IMR-90 (cell line): ENCODE data around the gene FBXO34. TPM values are rescaled to one million over a fixed set of nuclear protein-coding genes. Genes with fewer than 3 reads are reported as not detected.

Experiments
- ATAC-seq: fragments of 200-7000 bp; cut with Tn5 transposase; 2 replicates; pipeline ENCODE4 v1.9.1; 2020; ENCODE audit warnings: low read depth, mild to moderate bottlenecking, moderate library complexity
- BruUV-seq: library from RNA; stranded (reverse); fragments of 400-500 nt; replicated peaks from 2 replicates; lab custom pipeline; 2021; lab: Mats Ljungman, UMichigan
- CTCF ChIA-PET: fragments of 300-600 bp; formaldehyde crosslinking; extraction: SDS; loops from one replicate; lab custom pipeline; 2021; ENCODE audit warnings: antibody characterized with exemption; lab: Yijun Ruan, JAX
- POLR2A ChIA-PET: fragments of 300-600 bp; sonication (Branson Sonifier 250); formaldehyde crosslinking; loops from one replicate; lab custom pipeline; 2022; ENCODE audit warnings: antibody characterized with exemption; ENCODE audit not compliant: unreplicated experiment; lab: Charles Lee
- DNase-seq: peaks from one replicate; pipeline ENCODE4 v3.0.0; 2013
- H2AFZ ChIP-seq: replicated peaks from 2 replicates; pipeline ENCODE3; 2013; ENCODE audit warnings: low read length, mild to moderate bottlenecking; ENCODE audit not compliant: poor library complexity
- H2AK5ac ChIP-seq: 2 replicates; pipeline ENCODE4 v1.6.1; 2013; ENCODE audit warnings: low read depth, low read length, inconsistent platforms
- H2AK9ac ChIP-seq: replicated peaks from 2 replicates; pipeline ENCODE3; 2013; ENCODE audit warnings: mild to moderate bottlenecking, low read depth, low read length, moderate library complexity; ENCODE audit not compliant: poor library complexity
- H2BK120ac ChIP-seq: 2 replicates; pipeline ENCODE4 v1.6.1; 2013; ENCODE audit warnings: low read depth, low read length, inconsistent platforms
- H2BK15ac ChIP-seq: 3 replicates; pipeline ENCODE4 v1.6.1; 2013; ENCODE audit warnings: low read depth, low read length, inconsistent platforms
- H2BK20ac ChIP-seq: 2 replicates; pipeline ENCODE4 v1.6.1; 2013; ENCODE audit warnings: low read depth, mild to moderate bottlenecking, inconsistent platforms, low read length, moderate library complexity
- H2BK5ac ChIP-seq: 2 replicates; pipeline ENCODE4 v1.6.1; 2013; ENCODE audit warnings: mild to moderate bottlenecking, low read depth, low read length, inconsistent platforms; ENCODE audit not compliant: poor library complexity, severe bottlenecking
- H3K14ac ChIP-seq: replicated peaks from 2 replicates; pipeline ENCODE4 v1.6.1; 2013; ENCODE audit warnings: low read depth, low read length, inconsistent platforms
- H3K18ac ChIP-seq: 2 replicates; pipeline ENCODE4 v1.6.1; 2013; ENCODE audit warnings: low read depth, low read length, control low read depth
- H3K23ac ChIP-seq: 2 replicates; pipeline ENCODE4 v1.6.1; 2013; ENCODE audit warnings: low read depth, low read length, inconsistent platforms
- H3K27ac ChIP-seq: 2 replicates; pipeline ENCODE4 v1.5.1; 2013; ENCODE audit warnings: mild to moderate bottlenecking, control low read depth, low read length; ENCODE audit not compliant: insufficient read depth
- H3K27me3 ChIP-seq: 2 replicates; pipeline ENCODE4 v1.6.1; 2013; ENCODE audit warnings: low read length; ENCODE audit not compliant: control insufficient read depth, insufficient read depth
- H3K36me3 ChIP-seq: 2 replicates; pipeline ENCODE4 v1.6.1; 2013; ENCODE audit warnings: low read length, mixed read lengths; ENCODE audit not compliant: control insufficient read depth, insufficient read depth
- H3K4ac ChIP-seq: 2 replicates; pipeline ENCODE4 v1.6.1; 2013; ENCODE audit warnings: low read depth, low read length, inconsistent platforms
- H3K4me1 ChIP-seq: 2 replicates; pipeline ENCODE4 v1.6.1; 2013; ENCODE audit warnings: low read length, mixed read lengths; ENCODE audit not compliant: control insufficient read depth, insufficient read depth
- H3K4me2 ChIP-seq: 2 replicates; pipeline ENCODE4 v1.6.1; 2013; ENCODE audit warnings: low read depth, mild to moderate bottlenecking, control low read depth, low read length, moderate library complexity
- H3K4me3 ChIP-seq: 2 replicates; pipeline ENCODE4 v1.5.1; 2013; ENCODE audit warnings: low read depth, mild to moderate bottlenecking, control low read depth, low read length, moderate library complexity; ENCODE audit not compliant: insufficient read depth
- H3K56ac ChIP-seq: 2 replicates; pipeline ENCODE4 v1.6.1; 2013; ENCODE audit warnings: low read length, inconsistent platforms; ENCODE audit not compliant: insufficient read depth; ENCODE audit errors: extremely low read depth
- H3K79me1 ChIP-seq, 2 experiments: 2 replicates each; pipeline ENCODE4 v1.6.1; 2013; ENCODE audit warnings: low read length in 2 of 2, inconsistent platforms in 1 of 2, low read depth in 1 of 2
- H3K9ac ChIP-seq: 2 replicates; pipeline ENCODE4 v1.6.1; 2013; ENCODE audit warnings: low read depth, low read length, control low read depth
- H3K9me1 ChIP-seq: 2 replicates; pipeline ENCODE4 v1.6.1; 2013; ENCODE audit warnings: low read length, inconsistent platforms; ENCODE audit not compliant: insufficient read depth
- H3K9me3 ChIP-seq: 2 replicates; pipeline ENCODE4 v1.6.1; 2013; ENCODE audit warnings: low read length; ENCODE audit not compliant: control insufficient read depth, insufficient read depth
- H4K20me1 ChIP-seq: 2 replicates; pipeline ENCODE4 v1.6.1; 2013; ENCODE audit warnings: low read length, inconsistent platforms; ENCODE audit not compliant: insufficient read depth
- H4K5ac ChIP-seq: 2 replicates; pipeline ENCODE4 v1.6.1; 2013; ENCODE audit warnings: mild to moderate bottlenecking, low read depth, low read length, control low read depth
- H4K8ac ChIP-seq, 2 experiments: 2 replicates each; pipeline ENCODE4 v1.6.1; 2013; ENCODE audit warnings: low read depth in 2 of 2, low read length in 2 of 2, control low read depth in 1 of 2, inconsistent platforms in 1 of 2
- H4K91ac ChIP-seq: 2 replicates; pipeline ENCODE4 v1.6.1; 2013; ENCODE audit warnings: low read depth, low read length, inconsistent platforms; ENCODE audit not compliant: insufficient read depth
- CHD1 ChIP-seq: IDR thresholded peaks from 2 replicates; pipeline ENCODE4 v1.6.1; 2012; ENCODE audit warnings: low read depth, low read length, improper control_type of control experiment
- ELK1 ChIP-seq: fragments of 150-350 bp; IDR thresholded peaks from 2 replicates; pipeline ENCODE4 v1.6.1; 2016; ENCODE audit warnings: low read depth, mild to moderate bottlenecking, low read length, moderate library complexity, borderline replicate concordance
- FOS ChIP-seq: fragments of 150-350 bp; IDR thresholded peaks from 2 replicates; pipeline ENCODE4 v1.6.1; 2016; ENCODE audit warnings: low read depth, low read length
- MAFK ChIP-seq: IDR thresholded peaks from 2 replicates; pipeline ENCODE4 v1.6.1; 2012; ENCODE audit warnings: low read depth, low read length, improper control_type of control experiment
- POLR2A ChIP-seq: IDR thresholded peaks from 2 replicates; pipeline ENCODE4 v1.6.1; 2012; ENCODE audit warnings: mild to moderate bottlenecking, low read depth, low read length
- RAD21 ChIP-seq: IDR thresholded peaks from 2 replicates; pipeline ENCODE4 v1.6.1; 2012; ENCODE audit warnings: low read length, improper control_type of control experiment
- RCOR1 ChIP-seq: IDR thresholded peaks from 2 replicates; pipeline ENCODE4 v1.6.1; 2012; ENCODE audit warnings: mild to moderate bottlenecking, low read length, improper control_type of control experiment; ENCODE audit not compliant: insufficient replicate concordance
- USF2 ChIP-seq: fragments of 150-350 bp; IDR thresholded peaks from 2 replicates; pipeline ENCODE4 v1.6.1; 2017; ENCODE audit warnings: mild to moderate bottlenecking, antibody characterized with exemption, low read length, low read depth
- WGBS, 2 experiments: methylation state at CpG; one replicate each; pipeline versions ENCODE4 v1.1.5 to v1.1.7; 2013; ENCODE audit warnings: missing lambda C conversion rate in 2 of 2; ENCODE audit not compliant: insufficient read length in 1 of 2; ENCODE audit errors: extremely low coverage in 2 of 2; 5-methylcytosine and 5-hydroxymethylcytosine counted together
- dilution Hi-C: fragments of 300-500 bp; cut with HindIII; formaldehyde crosslinking; loops from one replicate; pipeline ENCODE4 v1.14.3; 2018; ENCODE audit warnings: low sequenced_read_pairs; ENCODE audit not compliant: unreplicated experiment
- in situ Hi-C: fragments of 300-500 bp; cut with MboI; formaldehyde crosslinking; loops from 3 replicates; pipeline ENCODE4 v1.14.3; 2019; ENCODE audit warnings: low sequenced_read_pairs, inconsistent platforms, mixed read lengths
- intact Hi-C: fragments of 100-400 bp; cut with micrococcal nuclease; formaldehyde crosslinking; loops from 2 replicates; pipeline ENCODE4 v1.10.0; 2022
- polyA plus RNA-seq, 3 experiments: library from polyadenylated mRNA; depleted of rRNA; stranded (reverse); fragments of >200 nt; gene quantifications; 2 replicates each; pipeline ENCODE4 v1.2.3, GENCODE V29; 2012; ENCODE audit warnings: low replicate concordance in 1 of 3
- total RNA-seq: library from RNA; depleted of rRNA; stranded (reverse); fragments of >200 nt; gene quantifications from 2 replicates; pipeline ENCODE4 v1.2.3, GENCODE V29; 2012

FBXO34 gene
- total and polyA plus RNA-seq, 2 of the 4 experiments (the other 2 are of a cell fraction): 15.4 to 35.1 TPM

GRCh38 chr14:55241673-55242072, 29.5 kb upstream of the FBXO34 start:
- Histone ChIP-seq H3K4ac (no peak overlapping the region), H2AFZ (no peak overlapping the region), H3K18ac (no peak overlapping the region), H2BK20ac (no peak overlapping the region), H4K5ac (no peak overlapping the region), H3K4me1 (no peaks in the 10 kb centered on the region), H3K79me1 (no peaks in the 10 kb centered on the region), H3K4me2 (no peak overlapping the region), H4K20me1 (no peaks in the 10 kb centered on the region), H3K14ac (no peak overlapping the region), H3K9ac (no peak overlapping the region), H3K9me3 (no peaks in the 10 kb centered on the region), H3K4me3 (no peak overlapping the region), H2BK5ac (no peak overlapping the region), H2AK9ac (no peak overlapping the region), H3K27ac (no peak overlapping the region), H4K8ac (no peak overlapping the region), H3K9me1 (no peaks in the 10 kb centered on the region), H3K27me3 (peaks cover 12% of the 10 kb centered on the region), H2BK15ac (no peak overlapping the region), H3K36me3 (no peaks in the 10 kb centered on the region), H3K56ac (no peak overlapping the region), H4K91ac (no peak overlapping the region), H2AK5ac (no peak overlapping the region), H2BK120ac (no peak overlapping the region), H3K23ac (no peak overlapping the region)
- ChIA-PET CTCF (no interaction called here), POLR2A (no interaction called here)
- TF ChIP-seq MAFK: no peak
- TF ChIP-seq CHD1: no peak
- TF ChIP-seq RCOR1: no peak
- no peak for TF ChIP-seq USF2
- no peak for TF ChIP-seq FOS
- TF ChIP-seq RAD21: no peak
- no peak for TF ChIP-seq ELK1
- TF ChIP-seq POLR2A: no peak
- dilution Hi-C loops: no loop called here
- BruUV-seq: no TSS peak
- intact Hi-C loops: no loop called here
- ATAC-seq: no peak
- WGBS, 2 experiments: no CpG with 5 or more reads among the region's 4 CpGs
- DNase-seq: no peak
- in situ Hi-C loops: loop anchor here (25.0 kb wide), 1 partner anchor 1246 kb away; no protein-coding TSS in a partner anchor
